ENCODE results near the gene FAIM2. TPM values are rescaled to one million over a fixed set of nuclear protein-coding genes. Genes with fewer than 3 reads are reported as not detected.

FAIM2 gene
- polyA plus RNA-seq, 1 donor from 2014 or later, result 5.3 TPM

GRCh38 chr12:49930515-49931288 lies 27.0 kb upstream of the FAIM2 start:
- H3K9me2 ChIP-seq (ENCODE audit: insufficient read depth, low read length), result no peaks in the 10 kb centered on the region
- H3K4me2 ChIP-seq (ENCODE audit: low read length), result no peak overlapping the region
- H3K4me3 ChIP-seq (ENCODE audit: low read length), result no peak overlapping the region
- no peak overlapping the region for H3K9ac ChIP-seq (ENCODE audit: low read length)
- no peaks in the 10 kb centered on the region for H3K9me3 ChIP-seq (ENCODE audit: low read length)
- H3K27me3 ChIP-seq (ENCODE audit: insufficient read depth, low read depth, low read length), result no peaks in the 10 kb centered on the region
- H3K79me2 ChIP-seq (replicated peaks; ENCODE audit: insufficient read depth, low read length), result no peaks in the 10 kb centered on the region
- no peaks in the 10 kb centered on the region for H4K20me1 ChIP-seq (ENCODE audit: insufficient read depth)
- TF ChIP-seq POLR2AphosphoS5 (IDR thresholded peaks at IDR 0.05) (no peak), MXI1 (conservative IDR thresholded peaks at IDR 0.05; ENCODE audit: poor library complexity, severe bottlenecking) (no peak), RAD21 (conservative IDR thresholded peaks at IDR 0.05) (no peak), EZH2 (IDR thresholded peaks at IDR 0.05; ENCODE audit: borderline replicate concordance, insufficient read depth, low read length, poor library complexity, severe bottlenecking) (no peak), REST (IDR thresholded peaks at IDR 0.05; ENCODE audit: borderline replicate concordance) (no peak), EP300 (conservative IDR thresholded peaks at IDR 0.05; ENCODE audit: poor library complexity, severe bottlenecking) (no peak)
- TF ChIP-seq, protein P1, sequence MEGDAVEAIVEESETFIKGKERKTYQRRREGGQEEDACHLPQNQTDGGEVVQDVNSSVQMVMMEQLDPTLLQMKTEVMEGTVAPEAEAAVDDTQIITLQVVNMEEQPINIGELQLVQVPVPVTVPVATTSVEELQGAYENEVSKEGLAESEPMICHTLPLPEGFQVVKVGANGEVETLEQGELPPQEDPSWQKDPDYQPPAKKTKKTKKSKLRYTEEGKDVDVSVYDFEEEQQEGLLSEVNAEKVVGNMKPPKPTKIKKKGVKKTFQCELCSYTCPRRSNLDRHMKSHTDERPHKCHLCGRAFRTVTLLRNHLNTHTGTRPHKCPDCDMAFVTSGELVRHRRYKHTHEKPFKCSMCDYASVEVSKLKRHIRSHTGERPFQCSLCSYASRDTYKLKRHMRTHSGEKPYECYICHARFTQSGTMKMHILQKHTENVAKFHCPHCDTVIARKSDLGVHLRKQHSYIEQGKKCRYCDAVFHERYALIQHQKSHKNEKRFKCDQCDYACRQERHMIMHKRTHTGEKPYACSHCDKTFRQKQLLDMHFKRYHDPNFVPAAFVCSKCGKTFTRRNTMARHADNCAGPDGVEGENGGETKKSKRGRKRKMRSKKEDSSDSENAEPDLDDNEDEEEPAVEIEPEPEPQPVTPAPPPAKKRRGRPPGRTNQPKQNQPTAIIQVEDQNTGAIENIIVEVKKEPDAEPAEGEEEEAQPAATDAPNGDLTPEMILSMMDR (IDR thresholded peaks at IDR 0.05; ENCODE audit: poor library complexity, severe bottlenecking), result no peak
- no peaks in the 10 kb centered on the region for H3F3A ChIP-seq (ENCODE audit: insufficient read depth, low read length, poor library complexity, severe bottlenecking)
- no peaks in the 10 kb centered on the region for H3K36me3 ChIP-seq (ENCODE audit: insufficient read depth, low read length)
- no peak overlapping the region for H3K27ac ChIP-seq (ENCODE audit: low read length)
- H2AFZ ChIP-seq (ENCODE audit: low read depth, low read length), result no peak overlapping the region

DNA sequence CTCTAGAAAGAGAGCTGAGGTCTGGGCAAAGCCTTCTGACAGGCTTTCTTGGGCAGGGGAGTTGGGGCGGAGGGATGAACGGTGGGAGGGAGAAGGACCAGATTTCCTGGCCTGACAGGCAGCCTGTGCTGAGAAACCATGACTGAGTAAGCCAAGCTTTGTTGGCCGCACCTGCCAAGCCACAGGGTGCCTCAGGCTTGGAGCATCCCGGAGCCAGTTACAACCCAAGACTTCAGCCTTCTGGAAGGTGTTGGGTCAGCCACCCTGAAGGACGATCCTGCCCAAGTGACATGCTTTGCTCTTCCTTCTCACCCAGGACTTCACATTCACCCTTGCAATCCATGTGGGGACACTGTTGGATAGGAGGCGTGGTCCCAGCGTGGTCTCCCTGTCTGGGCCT lies 25.9 kb upstream of the FAIM2 start:
- H3K9ac ChIP-seq (ENCODE audit: low read length), result no peak overlapping the region
- no peak overlapping the region for H3K27ac ChIP-seq (ENCODE audit: low read length)
- TF ChIP-seq EP300 (conservative IDR thresholded peaks at IDR 0.05; ENCODE audit: poor library complexity, severe bottlenecking) (no peak), EZH2 (IDR thresholded peaks at IDR 0.05; ENCODE audit: borderline replicate concordance, insufficient read depth, low read length, poor library complexity, severe bottlenecking) (no peak), MXI1 (conservative IDR thresholded peaks at IDR 0.05; ENCODE audit: poor library complexity, severe bottlenecking) (no peak), REST (IDR thresholded peaks at IDR 0.05; ENCODE audit: borderline replicate concordance) (no peak), TAF1 (IDR thresholded peaks at IDR 0.05; ENCODE audit: low read depth) (no peak), SMC3 (conservative IDR thresholded peaks at IDR 0.05; ENCODE audit: poor library complexity) (no peak), POLR2AphosphoS5 (IDR thresholded peaks at IDR 0.05) (no peak), RAD21 (conservative IDR thresholded peaks at IDR 0.05) (no peak)
- TF ChIP-seq, protein P1 (IDR thresholded peaks at IDR 0.05; ENCODE audit: poor library complexity, severe bottlenecking), result no peak
- H3F3A ChIP-seq (ENCODE audit: insufficient read depth, low read length, poor library complexity, severe bottlenecking), result no peaks in the 10 kb centered on the region
- H3K9me2 ChIP-seq (ENCODE audit: insufficient read depth, low read length), result no peaks in the 10 kb centered on the region
- no peaks in the 10 kb centered on the region for H4K20me1 ChIP-seq (ENCODE audit: insufficient read depth)
- no peak overlapping the region for H2AFZ ChIP-seq (ENCODE audit: low read depth, low read length)
- no peak overlapping the region for H3K4me3 ChIP-seq (ENCODE audit: low read length)
- no peaks in the 10 kb centered on the region for H3K36me3 ChIP-seq (ENCODE audit: insufficient read depth, low read length)
- no peaks in the 10 kb centered on the region for H3K27me3 ChIP-seq (ENCODE audit: insufficient read depth, low read depth, low read length)
- no peaks in the 10 kb centered on the region for H3K9me3 ChIP-seq (ENCODE audit: low read length)
- H3K79me2 ChIP-seq (replicated peaks; ENCODE audit: insufficient read depth, low read length), result no peaks in the 10 kb centered on the region
- no peak overlapping the region for H3K4me2 ChIP-seq (ENCODE audit: low read length)

Measured in neural cell (in vitro differentiated cells).